Esophagus squamous epithelium (tissue), 5 donors: Measurements from ENCODE around the gene ABCA3. TPM values are rescaled to one million over a fixed set of nuclear protein-coding genes. Genes with fewer than 3 reads are reported as not detected.

Experiments used
- DNase-seq: peaks from one replicate; lab custom pipeline; 2025; lab: John Stamatoyannopoulos, UW
- H3K27ac ChIP-seq, 4 donors: fragments of 200-600 bp; sonication (generic); one replicate each; pipeline ENCODE4 v1.5.1; 2016 to 2019; ENCODE audit warnings: mild to moderate bottlenecking in 1 of 4
- H3K27me3 ChIP-seq, 4 donors: fragments of 200-600 bp; sonication (generic); 1 replicate in 3 of 4; 2 replicates in 1 of 4; pipeline versions ENCODE4 v1.5.1 to v1.6.0; 2017 to 2021; ENCODE audit warnings: antibody characterized with exemption in 1 of 4
- H3K36me3 ChIP-seq, 3 donors: fragments of 200-600 bp; sonication (generic); one replicate each; pipeline ENCODE4 v1.5.1; 2016 to 2019
- H3K4me1 ChIP-seq, 3 donors: fragments of 200-600 bp; sonication (generic); one replicate each; pipeline ENCODE4 v1.5.1; 2017 to 2019
- H3K4me3 ChIP-seq, 4 donors: fragments of 200-600 bp; sonication (generic); 1 replicate in 3 of 4; 2 replicates in 1 of 4; pipeline ENCODE4 v1.5.1; 2016 to 2019; ENCODE audit warnings: mild to moderate bottlenecking in 2 of 4, moderate library complexity in 1 of 4
- H3K9me3 ChIP-seq, 3 donors: fragments of 200-600 bp; sonication (generic); one replicate each; pipeline ENCODE4 v1.5.1; 2016 to 2019
- CTCF ChIP-seq, 6 experiments: fragments of 450-650 bp in 4 of 6; fragments of 200-600 bp in 2 of 6; sonication (generic) in 2 of 6; IDR thresholded peaks; one replicate each; pipeline ENCODE4 v1.5.1; 2016 to 2019; ENCODE audit warnings: antibody characterized with exemption in 6 of 6, mild to moderate bottlenecking in 4 of 6, moderate library complexity in 4 of 6
- POLR2A ChIP-seq, 4 donors: fragments of 450-650 bp; IDR thresholded peaks; one replicate each; pipeline ENCODE4 v1.6.1; 2017; ENCODE audit warnings: antibody characterized with exemption in 4 of 4, mild to moderate bottlenecking in 4 of 4, moderate library complexity in 3 of 4
- WGBS, 2 donors: methylation state at CpG; one replicate each; pipeline ENCODE4 v1.1.5; 2018; 5-methylcytosine and 5-hydroxymethylcytosine counted together
- intact Hi-C: fragments of 100-400 bp; cut with DNase I; formaldehyde crosslinking; loops from one replicate; pipeline ENCODE4 v1.15.0; 2022
- total RNA-seq, 4 donors: library from RNA; depleted of rRNA; stranded (reverse); fragments of >200 nt; gene quantifications; one replicate each; pipeline ENCODE4 v1.1.0, GENCODE V29; 2016
- donor health status: DM: yes; HTN: yes; CAD: no.

The ABCA3 gene
- total RNA-seq, 4 donors from 2014 or later: 0.70 to 3.2 (median 2.7) TPM

GRCh38 chr16:2299121-2299914 lies 41.2 kb downstream of the ABCA3 start:
- Histone ChIP-seq H3K9me3 (no peaks in the 10 kb centered on the region), H3K36me3 (no peaks in the 10 kb centered on the region), H3K4me1 (peaks cover 0 to 5% (median 0%) of the 10 kb centered on the region in 3 donors), H3K27ac (no peak overlapping the region), H3K27me3 (no peaks in the 10 kb centered on the region), H3K4me3 (no peak overlapping the region)
- no peak for DNase-seq
- TF ChIP-seq POLR2A (IDR thresholded peaks at IDR 0.05): no peak
- TF ChIP-seq CTCF (IDR thresholded peaks at IDR 0.05): no peak
- intact Hi-C loops: no loop called here
- WGBS, 2 donors: 58 to 72% methylated on average over 2 to 8 of the region's 31 CpGs

DNA sequence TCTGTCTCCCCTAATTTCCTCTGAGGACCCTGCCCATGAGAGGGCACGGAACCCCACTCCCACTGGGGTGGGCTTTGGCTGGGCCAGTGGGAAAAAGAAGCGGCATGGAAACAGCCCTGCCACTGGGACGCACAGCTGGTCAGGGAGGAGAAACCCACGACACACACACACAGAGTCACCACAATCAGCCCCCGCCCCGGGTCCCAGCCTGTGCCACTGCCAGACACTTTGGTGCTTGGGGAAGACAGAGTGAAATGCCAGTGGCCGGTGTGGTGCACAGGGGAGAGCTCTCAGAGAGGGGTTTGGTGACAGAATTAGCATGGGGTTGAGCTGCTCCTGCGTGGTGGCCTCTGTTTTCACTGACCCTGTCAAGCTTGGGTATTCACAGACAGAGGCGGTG lies 41.9 kb downstream of the ABCA3 start:
- Histone ChIP-seq H3K9me3 (no peaks in the 10 kb centered on the region), H3K4me1 (peaks cover 0 to 5% (median 0%) of the 10 kb centered on the region in 3 donors), H3K36me3 (no peaks in the 10 kb centered on the region), H3K27me3 (no peaks in the 10 kb centered on the region), H3K27ac (no peak overlapping the region), H3K4me3 (no peak overlapping the region)
- 80% methylated on average over 6 of the region's 9 CpGs; no CpG with 5 or more reads in 1 of the 2 donors for WGBS, 2 donors
- intact Hi-C loops: no loop called here
- DNase-seq: no peak
- TF ChIP-seq POLR2A (IDR thresholded peaks at IDR 0.05) (no peak), CTCF (IDR thresholded peaks at IDR 0.05) (no peak)

- no CpG with 5 or more reads among the region's 22 CpGs for WGBS, 2 donors
- H3K27ac ChIP-seq: no peak overlapping the region
- H3K9me3 ChIP-seq: no peaks in the 10 kb centered on the region
- no peak for DNase-seq
- H3K4me1 ChIP-seq: peaks cover 0 to 5% (median 0%) of the 10 kb centered on the region in 3 donors
- H3K27me3 ChIP-seq: no peaks in the 10 kb centered on the region
- H3K36me3 ChIP-seq: no peaks in the 10 kb centered on the region
- intact Hi-C loops: no loop called here
- H3K4me3 ChIP-seq: no peak overlapping the region
- TF ChIP-seq POLR2A (IDR thresholded peaks at IDR 0.05) (no peak), CTCF (IDR thresholded peaks at IDR 0.05) (no peak)
These were observed 43.0 kb downstream of the ABCA3 start for GRCh38 chr16:2297506-2297860.

DNA sequence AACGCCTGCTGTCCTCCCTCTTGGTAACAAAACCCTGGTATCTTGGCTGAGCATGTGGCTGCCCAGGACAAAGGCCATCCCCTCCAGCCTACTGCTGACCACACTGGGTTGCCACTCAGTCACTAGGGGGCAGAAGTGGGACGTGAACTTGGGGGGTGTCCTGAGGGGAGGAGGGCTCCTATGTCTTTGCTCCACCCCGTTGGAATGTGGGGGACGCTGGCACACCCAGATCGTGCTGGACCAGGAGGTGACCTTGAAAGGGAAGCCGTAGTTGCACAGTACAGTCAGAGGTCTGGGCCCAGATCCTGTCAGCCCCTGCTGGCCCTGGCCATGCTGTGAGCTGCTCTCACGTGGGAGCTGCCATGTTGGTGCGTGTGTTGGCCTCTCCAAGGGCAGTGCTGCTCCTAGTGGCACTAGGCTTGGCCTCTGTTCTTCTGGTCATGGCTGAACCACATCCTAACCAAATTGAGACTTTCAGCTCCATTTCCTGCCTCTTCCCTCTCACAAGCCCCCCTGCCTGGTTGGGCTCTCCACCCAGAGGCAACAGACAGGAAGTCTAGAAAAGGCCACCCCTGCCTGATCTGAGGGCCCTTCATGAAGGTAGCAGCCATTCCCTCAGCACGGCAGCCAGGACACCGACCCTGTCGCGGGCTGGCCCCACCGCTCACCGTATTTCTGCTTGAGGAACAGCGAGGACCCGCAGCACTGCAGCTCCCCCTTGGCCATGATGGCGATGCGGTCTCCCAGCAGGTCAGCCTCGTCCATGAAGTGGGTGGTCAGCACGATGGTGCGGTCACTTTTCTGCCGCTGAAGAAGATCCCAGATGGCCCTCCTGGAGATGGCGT lies 43.6 kb downstream of the ABCA3 start:
- peak in 4 of 6 experiments; percentile 16 to 40 (median 24) for TF ChIP-seq CTCF (IDR thresholded peaks at IDR 0.05)
- TF ChIP-seq POLR2A (IDR thresholded peaks at IDR 0.05): no peak
- Histone ChIP-seq H3K4me1 (peaks cover 0 to 5% (median 0%) of the 10 kb centered on the region in 3 donors), H3K36me3 (peaks cover 0 to 3% (median 0%) of the 10 kb centered on the region in 3 donors), H3K27ac (no peak overlapping the region), H3K27me3 (no peaks in the 10 kb centered on the region), H3K9me3 (no peaks in the 10 kb centered on the region), H3K4me3 (no peak overlapping the region)
- intact Hi-C loops: no loop called here
- WGBS, 2 donors: 90 to 91% methylated on average over 3 to 12 of the region's 23 CpGs
- no peak for DNase-seq
